GM12878 (cell line): Measurements from ENCODE around the gene NKTR. TPM values are rescaled to one million over a fixed set of nuclear protein-coding genes. Genes with fewer than 3 reads are reported as not detected.
A peak's percentile ranks its signal among the peaks of the same experiment; 100 is the strongest.

Experiments used
- IKZF1 ChIP-seq: fragments of 450-650 bp; conservative IDR thresholded peaks from 2 replicates; pipeline ENCODE4 v1.6.1; 2017; ENCODE audit warnings: antibody characterized with exemption, mild to moderate bottlenecking
- MEF2B ChIP-seq: fragments of 450-650 bp; IDR thresholded peaks from 2 replicates; pipeline ENCODE4 v1.6.1; 2018; ENCODE audit warnings: mild to moderate bottlenecking, moderate library complexity; ENCODE audit not compliant: partially characterized antibody, poor library complexity, severe bottlenecking
- NFXL1 ChIP-seq: fragments of 450-650 bp; IDR thresholded peaks from 2 replicates; pipeline ENCODE4 v1.6.1; 2017; ENCODE audit warnings: antibody characterized with exemption, mild to moderate bottlenecking, borderline replicate concordance
- RCOR1 ChIP-seq: conservative IDR thresholded peaks from 2 replicates; pipeline ENCODE4 v1.6.1; 2012; ENCODE audit warnings: low read depth, low read length, improper control_type of control experiment
- SMAD5 ChIP-seq: IDR thresholded peaks from 2 replicates; pipeline ENCODE4 v1.6.1; 2016; ENCODE audit warnings: antibody characterized with exemption, low read depth
- ZNF217 ChIP-seq: fragments of 450-650 bp; IDR thresholded peaks from 2 replicates; pipeline ENCODE4 v1.6.1; 2017; ENCODE audit warnings: antibody characterized with exemption, mild to moderate bottlenecking
- polyA plus RNA-seq, 11 experiments: library from polyadenylated mRNA; depleted of rRNA in 4 of 11; unstranded in 6 of 11; stranded (reverse) in 5 of 11; fragments of >200 nt; fragmentation: Nextera tagmentation in 4 of 11; fragmentation: Illumina TruSeq in 1 of 11; extraction: Ambion mirVana in 4 of 11; extraction: Trizol in 1 of 11; gene quantifications; 1 replicate in 1 of 11; 2 replicates in 10 of 11; pipeline versions ENCODE4 v1.2.1 to v1.2.3, GENCODE V29; 2011 to 2016; ENCODE audit warnings: inconsistent platforms in 2 of 11, missing spikeins in 2 of 11, low read depth in 1 of 11
- total RNA-seq, 4 experiments: library from RNA; depleted of rRNA in 3 of 4; stranded (reverse); fragments of >200 nt in 3 of 4; fragmentation: Illumina TruSeq in 1 of 4; extraction: Trizol in 1 of 4; gene quantifications; 2 replicates each; pipeline versions ENCODE4 v1.2.1 to v1.2.3, GENCODE V29; 2013 to 2021
- TF ChIP-seq, protein P1 (sequence below): fragments of 450-650 bp; IDR thresholded peaks from 2 replicates; pipeline ENCODE4 v1.6.1; 2016; ENCODE audit warnings: mild to moderate bottlenecking
- TF ChIP-seq, protein P2 (sequence below): IDR thresholded peaks from 2 replicates; pipeline ENCODE4 v1.6.1; 2011; ENCODE audit warnings: borderline replicate concordance, low read depth, mild to moderate bottlenecking, moderate library complexity, mixed read lengths, low read length; ENCODE audit not compliant: insufficient read depth; ENCODE audit errors: extremely low read length
- TF ChIP-seq, protein P3 (sequence below): fragments of 450-650 bp; IDR thresholded peaks from 2 replicates; pipeline ENCODE4 v1.6.1; 2017; ENCODE audit warnings: mild to moderate bottlenecking, low read depth, inconsistent platforms; ENCODE audit not compliant: poor library complexity, severe bottlenecking

Gene NKTR
- total and polyA plus RNA-seq, 10 of the 15 experiments (the other 5 are each of a cell fraction or from before 2014, with no cell fraction given): 15.3 to 91.9 (median 55.3) TPM

DNA sequence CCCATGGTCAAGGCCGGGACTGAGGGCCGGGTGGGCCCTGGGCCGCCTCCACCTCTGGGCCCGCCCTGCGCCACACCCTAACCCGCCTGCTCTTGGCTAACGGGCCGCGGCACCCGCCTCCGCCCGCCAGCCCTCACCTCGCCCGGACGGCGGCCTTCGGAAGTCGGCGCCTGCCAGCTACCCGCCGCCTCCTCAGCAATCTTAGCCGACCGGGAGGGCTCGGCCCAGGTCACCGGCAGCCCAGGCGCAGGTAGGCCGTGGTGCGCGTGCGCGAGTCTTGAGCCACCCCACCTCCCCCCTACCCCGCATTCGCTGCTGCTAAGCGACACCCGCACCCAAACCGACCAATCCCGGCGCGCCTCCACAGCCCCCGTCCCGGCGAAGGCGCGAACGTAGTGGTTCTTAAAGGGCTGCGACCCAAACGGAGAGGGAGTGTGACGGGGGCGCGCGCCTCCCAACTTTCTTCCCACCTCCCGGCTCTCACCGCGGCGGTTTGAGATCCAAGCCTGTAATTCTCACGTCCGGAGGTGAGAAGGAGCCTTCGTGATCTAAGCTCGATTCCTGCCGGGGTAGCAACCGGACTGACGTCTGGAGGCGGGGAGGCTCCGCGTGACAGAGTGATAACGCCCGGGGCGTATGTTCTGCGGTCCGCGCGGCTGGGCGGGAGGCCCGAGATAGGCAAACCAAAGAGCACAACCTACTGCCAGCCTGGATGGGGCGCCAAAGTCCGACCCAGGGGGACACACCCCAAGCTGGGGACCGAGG lies 18.6 kb upstream of the NKTR start, which contains the start of gene SEC22C (continued):
- TF ChIP-seq, protein P1, sequence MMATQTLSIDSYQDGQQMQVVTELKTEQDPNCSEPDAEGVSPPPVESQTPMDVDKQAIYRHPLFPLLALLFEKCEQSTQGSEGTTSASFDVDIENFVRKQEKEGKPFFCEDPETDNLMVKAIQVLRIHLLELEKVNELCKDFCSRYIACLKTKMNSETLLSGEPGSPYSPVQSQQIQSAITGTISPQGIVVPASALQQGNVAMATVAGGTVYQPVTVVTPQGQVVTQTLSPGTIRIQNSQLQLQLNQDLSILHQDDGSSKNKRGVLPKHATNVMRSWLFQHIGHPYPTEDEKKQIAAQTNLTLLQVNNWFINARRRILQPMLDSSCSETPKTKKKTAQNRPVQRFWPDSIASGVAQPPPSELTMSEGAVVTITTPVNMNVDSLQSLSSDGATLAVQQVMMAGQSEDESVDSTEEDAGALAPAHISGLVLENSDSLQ: peak; percentile 69
- TF ChIP-seq RCOR1 (0 out of 2 replicates have a peak, but pooled peaks have one; percentile 16), NFXL1 (no peak), ZNF217 (no peak), SMAD5 (peak; percentile 62; the same call in 1 of the 2 replicates), IKZF1 (peak; percentile 80), MEF2B (peak; percentile 60)
- TF ChIP-seq, protein P2, sequence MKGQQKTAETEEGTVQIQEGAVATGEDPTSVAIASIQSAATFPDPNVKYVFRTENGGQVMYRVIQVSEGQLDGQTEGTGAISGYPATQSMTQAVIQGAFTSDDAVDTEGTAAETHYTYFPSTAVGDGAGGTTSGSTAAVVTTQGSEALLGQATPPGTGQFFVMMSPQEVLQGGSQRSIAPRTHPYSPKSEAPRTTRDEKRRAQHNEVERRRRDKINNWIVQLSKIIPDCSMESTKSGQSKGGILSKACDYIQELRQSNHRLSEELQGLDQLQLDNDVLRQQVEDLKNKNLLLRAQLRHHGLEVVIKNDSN: peak; percentile 34
- TF ChIP-seq, protein P3, sequence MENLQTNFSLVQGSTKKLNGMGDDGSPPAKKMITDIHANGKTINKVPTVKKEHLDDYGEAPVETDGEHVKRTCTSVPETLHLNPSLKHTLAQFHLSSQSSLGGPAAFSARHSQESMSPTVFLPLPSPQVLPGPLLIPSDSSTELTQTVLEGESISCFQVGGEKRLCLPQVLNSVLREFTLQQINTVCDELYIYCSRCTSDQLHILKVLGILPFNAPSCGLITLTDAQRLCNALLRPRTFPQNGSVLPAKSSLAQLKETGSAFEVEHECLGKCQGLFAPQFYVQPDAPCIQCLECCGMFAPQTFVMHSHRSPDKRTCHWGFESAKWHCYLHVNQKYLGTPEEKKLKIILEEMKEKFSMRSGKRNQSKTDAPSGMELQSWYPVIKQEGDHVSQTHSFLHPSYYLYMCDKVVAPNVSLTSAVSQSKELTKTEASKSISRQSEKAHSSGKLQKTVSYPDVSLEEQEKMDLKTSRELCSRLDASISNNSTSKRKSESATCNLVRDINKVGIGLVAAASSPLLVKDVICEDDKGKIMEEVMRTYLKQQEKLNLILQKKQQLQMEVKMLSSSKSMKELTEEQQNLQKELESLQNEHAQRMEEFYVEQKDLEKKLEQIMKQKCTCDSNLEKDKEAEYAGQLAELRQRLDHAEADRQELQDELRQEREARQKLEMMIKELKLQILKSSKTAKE: peak; percentile 57
